GM12878 (cell line): ENCODE measurements around the gene DET1. TPM values are rescaled to one million over a fixed set of nuclear protein-coding genes. Genes with fewer than 3 reads are reported as not detected.

ENCODE experiments used
- ATAC-seq: fragments of 200-7000 bp; cut with Tn5 transposase; 3 replicates; pipeline ENCODE4 v1.9.1; 2020; ENCODE audit warnings: mild to moderate bottlenecking, moderate library complexity
- BruUV-seq: library from RNA; stranded (reverse); fragments of 400-500 nt; replicated peaks from 2 replicates; lab custom pipeline; 2021; lab: Mats Ljungman, UMichigan
- CTCF ChIA-PET: fragments of 300-600 bp; sonication (Branson Sonifier 250); formaldehyde crosslinking; extraction: SDS; loops from one replicate; lab custom pipeline; 2021; ENCODE audit warnings: inconsistent platforms; lab: Yijun Ruan, JAX
- POLR2A ChIA-PET: fragments of 350-600 bp; formaldehyde crosslinking; extraction: SDS; loops from one replicate; lab custom pipeline; 2021; ENCODE audit warnings: inconsistent platforms; lab: Charles Lee
- RAD21 ChIA-PET: fragments of 300-600 bp; sonication (Branson Sonifier 250); formaldehyde crosslinking; loops from one replicate; lab custom pipeline; 2023; ENCODE audit warnings: antibody characterized with exemption; ENCODE audit not compliant: unreplicated experiment; lab: Charles Lee
- SMC1A ChIA-PET: fragments of 300-600 bp; sonication (Branson Sonifier 250); formaldehyde crosslinking; loops from one replicate; lab custom pipeline; 2023; ENCODE audit not compliant: unreplicated experiment, uncharacterized antibody; lab: Charles Lee
- DNase-seq: peaks from one replicate; pipeline ENCODE4 v3.0.0-alpha.2; 2011; ENCODE audit warnings: low read depth, low spot score
- FAIRE-seq: peaks from 3 replicates; lab custom pipeline; 2011; peaks lifted over from hg19 to GRCh38; lab: Jason Lieb, UNC
- H2AFZ ChIP-seq: 2 replicates; pipeline ENCODE4 v1.6.0; 2011; ENCODE audit warnings: low read depth, low read length, control low read depth; ENCODE audit not compliant: control insufficient read depth
- H3K27ac ChIP-seq: 2 replicates; pipeline ENCODE4 v1.5.1; 2011; ENCODE audit warnings: control low read depth; ENCODE audit not compliant: control insufficient read depth, insufficient read depth
- H3K27me3 ChIP-seq, 2 experiments: replicated peaks in 1 of 2; 2 replicates each; pipeline versions ENCODE4 v1.6.0 to v1.6.1; 2011; ENCODE audit warnings: low read length in 1 of 2; ENCODE audit not compliant: control insufficient read depth in 2 of 2, insufficient read depth in 2 of 2
- H3K36me3 ChIP-seq, 2 experiments: 2 replicates each; pipeline ENCODE4 v1.5.1; 2011; ENCODE audit warnings: low read length in 1 of 2; ENCODE audit not compliant: control insufficient read depth in 2 of 2, insufficient read depth in 2 of 2
- H3K4me1 ChIP-seq: 2 replicates; pipeline ENCODE4 v1.6.1; 2011; ENCODE audit warnings: mild to moderate bottlenecking, low read length, moderate library complexity, mixed read lengths; ENCODE audit not compliant: control insufficient read depth, insufficient read depth
- H3K4me2 ChIP-seq: 2 replicates; pipeline ENCODE4 v1.6.0; 2011; ENCODE audit warnings: control low read depth; ENCODE audit not compliant: control insufficient read depth, insufficient read depth
- H3K4me3 ChIP-seq: fragments of 200-600 bp; sonication (generic); 2 replicates; pipeline ENCODE4 v1.5.1; 2016
- H3K79me2 ChIP-seq: 2 replicates; pipeline ENCODE4 v1.6.0; 2011; ENCODE audit warnings: low read length; ENCODE audit not compliant: control insufficient read depth, insufficient read depth
- H3K9ac ChIP-seq: 2 replicates; pipeline ENCODE4 v1.8.0; 2011; ENCODE audit warnings: low read length, control low read depth, mixed read lengths; ENCODE audit not compliant: control insufficient read depth, insufficient read depth
- H3K9me3 ChIP-seq: replicated peaks from 3 replicates; pipeline ENCODE4 v1.5.1; 2011; ENCODE audit warnings: mild to moderate bottlenecking, low read length; ENCODE audit not compliant: control insufficient read depth, insufficient read depth
- H4K20me1 ChIP-seq: 2 replicates; pipeline ENCODE4 v1.6.0; 2011; ENCODE audit not compliant: control insufficient read depth, insufficient read depth
- EZH2 ChIP-seq: IDR thresholded peaks from 2 replicates; pipeline ENCODE4 v1.6.1; 2012; ENCODE audit warnings: low read depth, mild to moderate bottlenecking, control low read depth, inconsistent platforms, low read length, borderline replicate concordance; ENCODE audit not compliant: control insufficient read depth
- GATAD2B ChIP-seq: fragments of 450-650 bp; conservative IDR thresholded peaks from 2 replicates; pipeline ENCODE4 v1.6.1; 2017; ENCODE audit warnings: low read depth, mild to moderate bottlenecking, moderate library complexity
- IKZF1 ChIP-seq: fragments of 450-650 bp; conservative IDR thresholded peaks from 2 replicates; pipeline ENCODE4 v1.6.1; 2017; ENCODE audit warnings: antibody characterized with exemption, mild to moderate bottlenecking
- MYB ChIP-seq: fragments of 150-350 bp; IDR thresholded peaks from 2 replicates; pipeline ENCODE4 v1.6.1; 2014; ENCODE audit warnings: mild to moderate bottlenecking, low read depth, low read length, borderline replicate concordance
- POLR2AphosphoS2 ChIP-seq: IDR thresholded peaks from 2 replicates; pipeline ENCODE4 v1.6.1; 2011; ENCODE audit warnings: low read depth, mild to moderate bottlenecking, low read length, improper control_type of control experiment, moderate library complexity
- POLR2AphosphoS5 ChIP-seq: IDR thresholded peaks from 2 replicates; pipeline ENCODE4 v1.6.1; 2011; ENCODE audit warnings: mild to moderate bottlenecking, low read length, inconsistent platforms
- RCOR1 ChIP-seq: conservative IDR thresholded peaks from 2 replicates; pipeline ENCODE4 v1.6.1; 2012; ENCODE audit warnings: low read depth, low read length, improper control_type of control experiment
- RFX5 ChIP-seq: IDR thresholded peaks from 2 replicates; pipeline ENCODE4 v1.6.1; 2011; ENCODE audit warnings: low read depth, low read length, improper control_type of control experiment
- SIX5 ChIP-seq: IDR thresholded peaks from 2 replicates; pipeline ENCODE4 v1.6.1; 2011; ENCODE audit warnings: mild to moderate bottlenecking, low read depth, low read length, moderate library complexity; ENCODE audit not compliant: severe bottlenecking
- SUZ12 ChIP-seq: fragments of 200-600 bp; sonication (generic); IDR thresholded peaks from one replicate; pipeline ENCODE4 v1.6.1; 2018; ENCODE audit warnings: antibody characterized with exemption, mild to moderate bottlenecking; ENCODE audit not compliant: unreplicated experiment
- WGBS: methylation state at CpG from one replicate; pipeline ENCODE4 v1.1.6; 2016; ENCODE audit warnings: low lambda C conversion rate; ENCODE audit not compliant: insufficient replicate concordance, insufficient coverage; ENCODE audit errors: missing lambda C conversion rate; 5-methylcytosine and 5-hydroxymethylcytosine counted together
- in situ Hi-C: fragments of 300-500 bp; cut with MboI; formaldehyde crosslinking; loops from 9 replicates; pipeline ENCODE4 v1.14.3; 2018; ENCODE audit warnings: mixed read lengths
- intact Hi-C: fragments of 100-400 bp; cut with micrococcal nuclease; formaldehyde crosslinking; loops from one replicate; pipeline ENCODE4 v1.14.2; 2022; ENCODE audit not compliant: unreplicated experiment
- polyA plus RNA-seq, 11 experiments: library from polyadenylated mRNA; depleted of rRNA in 4 of 11; unstranded in 6 of 11; stranded (reverse) in 5 of 11; fragments of >200 nt; fragmentation: Nextera tagmentation in 4 of 11; fragmentation: Illumina TruSeq in 1 of 11; extraction: Ambion mirVana in 4 of 11; extraction: Trizol in 1 of 11; gene quantifications; 1 replicate in 1 of 11; 2 replicates in 10 of 11; pipeline versions ENCODE4 v1.2.1 to v1.2.3, GENCODE V29; 2011 to 2016; ENCODE audit warnings: inconsistent platforms in 2 of 11, missing spikeins in 2 of 11, low read depth in 1 of 11
- total RNA-seq, 4 experiments: library from RNA; depleted of rRNA in 3 of 4; stranded (reverse); fragments of >200 nt in 3 of 4; fragmentation: Illumina TruSeq in 1 of 4; extraction: Trizol in 1 of 4; gene quantifications; 2 replicates each; pipeline versions ENCODE4 v1.2.1 to v1.2.3, GENCODE V29; 2013 to 2021
- TF ChIP-seq, protein P1 (sequence below): IDR thresholded peaks from 2 replicates; pipeline ENCODE4 v1.6.1; 2011; ENCODE audit warnings: mild to moderate bottlenecking, low read depth, low read length, moderate library complexity; ENCODE audit not compliant: insufficient replicate concordance
- TF ChIP-seq, protein P2 (sequence below): fragments of 450-650 bp; IDR thresholded peaks from 2 replicates; pipeline ENCODE4 v1.6.1; 2017; ENCODE audit warnings: mild to moderate bottlenecking, moderate library complexity
- TF ChIP-seq, protein P3 (sequence below): IDR thresholded peaks from 2 replicates; pipeline ENCODE4 v1.6.1; 2011; ENCODE audit warnings: low read depth, low read length, improper control_type of control experiment, borderline replicate concordance
- TF ChIP-seq, protein P4 (sequence below): fragments of 450-650 bp; IDR thresholded peaks from 2 replicates; pipeline ENCODE4 v1.6.1; 2018; ENCODE audit warnings: mild to moderate bottlenecking, low read depth, moderate library complexity; ENCODE audit not compliant: partially characterized antibody

DET1 gene
- total and polyA plus RNA-seq, 10 of the 15 experiments (the other 5 are each of a cell fraction or from before 2014, with no cell fraction given) = 0.16 to 2.7 (median 1.4) TPM

DNA sequence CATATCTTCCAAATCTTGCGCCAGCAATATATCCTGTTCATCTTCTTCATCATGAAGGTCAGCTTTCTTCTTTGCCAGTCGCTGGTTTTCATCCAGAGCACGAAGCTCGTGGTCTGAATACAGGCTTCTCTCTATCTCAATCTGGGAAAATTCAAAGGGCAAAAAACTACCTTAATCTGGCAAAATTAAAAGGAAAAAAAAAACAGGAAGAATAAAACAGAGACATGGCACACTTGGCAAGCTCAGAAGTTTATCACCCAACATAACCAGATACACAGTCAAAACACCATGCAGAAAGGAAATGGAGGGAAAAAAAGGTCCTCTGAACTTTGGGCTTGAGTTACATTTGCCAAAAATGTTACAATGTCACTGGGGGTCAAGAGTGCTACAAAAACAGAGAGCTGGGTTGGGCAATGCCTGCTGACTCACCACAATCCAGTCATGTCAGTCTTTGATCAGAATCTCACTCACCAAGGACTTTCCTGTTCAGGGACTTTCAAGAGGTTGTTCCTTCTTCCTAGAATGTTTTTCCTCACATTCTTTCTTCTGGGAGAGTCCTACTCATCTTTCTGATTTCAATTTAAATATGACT is 80.8 kb downstream of the DET1 start:
- BruUV-seq = no TSS peak
- Histone ChIP-seq H3K9me3 (no peaks in the 10 kb centered on the region), H3K79me2 (peaks cover 33% of the 10 kb centered on the region), H4K20me1 (no peaks in the 10 kb centered on the region), H3K4me3 (no peak overlapping the region; the same call in 1 of the 2 replicates), H3K27me3 (no peaks in the 10 kb centered on the region), H2AFZ (no peak overlapping the region), H3K9ac (no peak overlapping the region), H3K36me3 (peaks cover 4 to 6% of the 10 kb centered on the region in 2 experiments; a peak in 3 of 4 replicates), H3K27ac (no peak overlapping the region), H3K4me1 (peaks cover 3% of the 10 kb centered on the region; the same call in 1 of the 2 replicates), H3K4me2 (peak overlapping the region; percentile 87)
- no peak for ATAC-seq
- RAD21 ChIA-PET = no interaction called here
- WGBS = 80% methylated on average over 4 of the region's 4 CpGs
- POLR2A ChIA-PET = interaction anchor here (1.7 kb wide), 1 partner anchor 158 kb away, joined by 3 read pairs; no protein-coding TSS in a partner anchor
- in situ Hi-C loops (no loop called here), intact Hi-C loops (no loop called here)
- CTCF ChIA-PET = interaction anchor here (0.6 to 4.1 kb wide), 3 partner anchors 9 to 170 kb away, joined by 3 to 24 read pairs (median 5); no protein-coding TSS in a partner anchor
- DNase-seq = no peak
- SMC1A ChIA-PET = interaction anchor here (0.6 to 1.3 kb wide), 2 partner anchors 10 to 57 kb away, joined by 3 read pairs; no protein-coding TSS in a partner anchor
- FAIRE-seq = no peak
- TF ChIP-seq RCOR1 (no peak), POLR2AphosphoS5 (no peak), SUZ12 (no peak), GATAD2B (no peak), POLR2AphosphoS2 (no peak), IKZF1 (no peak), RFX5 (no peak), MYB (no peak), EZH2 (no peak), SIX5 (no peak)
- TF ChIP-seq, protein P1, sequence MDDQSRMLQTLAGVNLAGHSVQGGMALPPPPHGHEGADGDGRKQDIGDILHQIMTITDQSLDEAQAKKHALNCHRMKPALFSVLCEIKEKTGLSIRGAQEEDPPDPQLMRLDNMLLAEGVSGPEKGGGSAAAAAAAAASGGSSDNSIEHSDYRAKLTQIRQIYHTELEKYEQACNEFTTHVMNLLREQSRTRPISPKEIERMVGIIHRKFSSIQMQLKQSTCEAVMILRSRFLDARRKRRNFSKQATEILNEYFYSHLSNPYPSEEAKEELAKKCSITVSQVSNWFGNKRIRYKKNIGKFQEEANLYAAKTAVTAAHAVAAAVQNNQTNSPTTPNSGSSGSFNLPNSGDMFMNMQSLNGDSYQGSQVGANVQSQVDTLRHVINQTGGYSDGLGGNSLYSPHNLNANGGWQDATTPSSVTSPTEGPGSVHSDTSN = no peak
- TF ChIP-seq, protein P2, sequence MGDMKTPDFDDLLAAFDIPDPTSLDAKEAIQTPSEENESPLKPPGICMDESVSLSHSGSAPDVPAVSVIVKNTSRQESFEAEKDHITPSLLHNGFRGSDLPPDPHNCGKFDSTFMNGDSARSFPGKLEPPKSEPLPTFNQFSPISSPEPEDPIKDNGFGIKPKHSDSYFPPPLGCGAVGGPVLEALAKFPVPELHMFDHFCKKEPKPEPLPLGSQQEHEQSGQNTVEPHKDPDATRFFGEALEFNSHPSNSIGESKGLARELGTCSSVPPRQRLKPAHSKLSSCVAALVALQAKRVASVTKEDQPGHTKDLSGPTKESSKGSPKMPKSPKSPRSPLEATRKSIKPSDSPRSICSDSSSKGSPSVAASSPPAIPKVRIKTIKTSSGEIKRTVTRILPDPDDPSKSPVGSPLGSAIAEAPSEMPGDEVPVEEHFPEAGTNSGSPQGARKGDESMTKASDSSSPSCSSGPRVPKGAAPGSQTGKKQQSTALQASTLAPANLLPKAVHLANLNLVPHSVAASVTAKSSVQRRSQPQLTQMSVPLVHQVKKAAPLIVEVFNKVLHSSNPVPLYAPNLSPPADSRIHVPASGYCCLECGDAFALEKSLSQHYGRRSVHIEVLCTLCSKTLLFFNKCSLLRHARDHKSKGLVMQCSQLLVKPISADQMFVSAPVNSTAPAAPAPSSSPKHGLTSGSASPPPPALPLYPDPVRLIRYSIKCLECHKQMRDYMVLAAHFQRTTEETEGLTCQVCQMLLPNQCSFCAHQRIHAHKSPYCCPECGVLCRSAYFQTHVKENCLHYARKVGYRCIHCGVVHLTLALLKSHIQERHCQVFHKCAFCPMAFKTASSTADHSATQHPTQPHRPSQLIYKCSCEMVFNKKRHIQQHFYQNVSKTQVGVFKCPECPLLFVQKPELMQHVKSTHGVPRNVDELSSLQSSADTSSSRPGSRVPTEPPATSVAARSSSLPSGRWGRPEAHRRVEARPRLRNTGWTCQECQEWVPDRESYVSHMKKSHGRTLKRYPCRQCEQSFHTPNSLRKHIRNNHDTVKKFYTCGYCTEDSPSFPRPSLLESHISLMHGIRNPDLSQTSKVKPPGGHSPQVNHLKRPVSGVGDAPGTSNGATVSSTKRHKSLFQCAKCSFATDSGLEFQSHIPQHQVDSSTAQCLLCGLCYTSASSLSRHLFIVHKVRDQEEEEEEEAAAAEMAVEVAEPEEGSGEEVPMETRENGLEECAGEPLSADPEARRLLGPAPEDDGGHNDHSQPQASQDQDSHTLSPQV = no peak
- TF ChIP-seq, protein P3, sequence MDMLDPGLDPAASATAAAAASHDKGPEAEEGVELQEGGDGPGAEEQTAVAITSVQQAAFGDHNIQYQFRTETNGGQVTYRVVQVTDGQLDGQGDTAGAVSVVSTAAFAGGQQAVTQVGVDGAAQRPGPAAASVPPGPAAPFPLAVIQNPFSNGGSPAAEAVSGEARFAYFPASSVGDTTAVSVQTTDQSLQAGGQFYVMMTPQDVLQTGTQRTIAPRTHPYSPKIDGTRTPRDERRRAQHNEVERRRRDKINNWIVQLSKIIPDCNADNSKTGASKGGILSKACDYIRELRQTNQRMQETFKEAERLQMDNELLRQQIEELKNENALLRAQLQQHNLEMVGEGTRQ = no peak
- TF ChIP-seq, protein P4, sequence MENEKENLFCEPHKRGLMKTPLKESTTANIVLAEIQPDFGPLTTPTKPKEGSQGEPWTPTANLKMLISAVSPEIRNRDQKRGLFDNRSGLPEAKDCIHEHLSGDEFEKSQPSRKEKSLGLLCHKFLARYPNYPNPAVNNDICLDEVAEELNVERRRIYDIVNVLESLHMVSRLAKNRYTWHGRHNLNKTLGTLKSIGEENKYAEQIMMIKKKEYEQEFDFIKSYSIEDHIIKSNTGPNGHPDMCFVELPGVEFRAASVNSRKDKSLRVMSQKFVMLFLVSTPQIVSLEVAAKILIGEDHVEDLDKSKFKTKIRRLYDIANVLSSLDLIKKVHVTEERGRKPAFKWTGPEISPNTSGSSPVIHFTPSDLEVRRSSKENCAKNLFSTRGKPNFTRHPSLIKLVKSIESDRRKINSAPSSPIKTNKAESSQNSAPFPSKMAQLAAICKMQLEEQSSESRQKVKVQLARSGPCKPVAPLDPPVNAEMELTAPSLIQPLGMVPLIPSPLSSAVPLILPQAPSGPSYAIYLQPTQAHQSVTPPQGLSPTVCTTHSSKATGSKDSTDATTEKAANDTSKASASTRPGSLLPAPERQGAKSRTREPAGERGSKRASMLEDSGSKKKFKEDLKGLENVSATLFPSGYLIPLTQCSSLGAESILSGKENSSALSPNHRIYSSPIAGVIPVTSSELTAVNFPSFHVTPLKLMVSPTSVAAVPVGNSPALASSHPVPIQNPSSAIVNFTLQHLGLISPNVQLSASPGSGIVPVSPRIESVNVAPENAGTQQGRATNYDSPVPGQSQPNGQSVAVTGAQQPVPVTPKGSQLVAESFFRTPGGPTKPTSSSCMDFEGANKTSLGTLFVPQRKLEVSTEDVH = no peak
